Measurements from ENCODE around the gene SHC3. TPM values are rescaled to one million over a fixed set of nuclear protein-coding genes. Genes with fewer than 3 reads are reported as not detected.

The SHC3 gene
- total RNA-seq, 1 experiment from 2014 or later, result 0.03 TPM

GRCh38 chr9:89008055-89008743 is 170.4 kb downstream of the SHC3 start:
- no peak for DNase-seq (ENCODE audit: low read depth, low spot score)
- in situ Hi-C loops (cut with HindIII; ENCODE audit: low pct_unique_long_range_greater_than_20kb, low sequenced_read_pairs), result no loop called here

GRCh38 chr9:89006996-89007967 is 171.3 kb downstream of the SHC3 start:
- DNase-seq (ENCODE audit: low read depth, low spot score), result no peak
- in situ Hi-C loops (cut with HindIII; ENCODE audit: low pct_unique_long_range_greater_than_20kb, low sequenced_read_pairs), result no loop called here

DNA sequence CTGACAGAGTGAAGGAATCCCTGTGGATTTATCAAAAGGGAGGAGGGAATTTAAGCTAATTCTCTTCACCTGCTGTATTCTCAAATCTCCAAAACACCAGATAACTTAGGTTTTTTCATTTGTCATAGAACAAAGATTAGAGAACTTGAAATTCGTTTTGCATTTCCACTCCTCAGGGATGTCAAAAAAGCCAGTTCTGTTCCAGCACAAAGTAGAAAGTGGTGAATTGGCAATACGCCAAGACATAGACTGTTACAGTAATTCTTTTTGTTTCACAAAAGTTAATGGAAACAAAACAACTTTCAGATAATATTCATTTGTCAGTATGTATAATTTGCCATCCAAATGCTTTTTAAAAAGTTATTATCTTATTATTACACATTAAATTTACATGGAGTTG is 172.4 kb downstream of the SHC3 start:
- in situ Hi-C loops (cut with HindIII; ENCODE audit: low pct_unique_long_range_greater_than_20kb, low sequenced_read_pairs), result no loop called here
- DNase-seq (ENCODE audit: low read depth, low spot score), result no peak

DNA sequence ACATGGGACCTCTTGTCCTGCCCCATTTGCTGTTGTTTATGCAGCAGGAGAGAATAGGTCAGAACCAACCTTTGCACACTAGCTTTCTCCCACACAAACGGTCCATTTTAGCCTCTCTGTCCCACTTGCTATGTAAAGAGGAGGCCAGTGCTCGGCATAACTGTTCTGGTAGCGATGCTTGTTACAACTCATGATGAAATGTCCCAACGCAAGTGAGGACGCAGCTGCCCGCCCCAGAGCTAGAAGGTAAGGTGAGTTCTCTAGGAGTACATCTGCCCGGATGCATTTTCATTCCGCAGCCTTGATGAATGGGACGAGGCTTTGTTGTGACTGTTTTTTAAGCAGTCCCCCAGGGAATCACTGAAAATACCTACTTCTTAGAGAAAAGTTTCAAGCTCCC is 173.3 kb downstream of the SHC3 start:
- in situ Hi-C loops (cut with HindIII; ENCODE audit: low pct_unique_long_range_greater_than_20kb, low sequenced_read_pairs), result no loop called here
- no peak for DNase-seq (ENCODE audit: low read depth, low spot score)

DNA sequence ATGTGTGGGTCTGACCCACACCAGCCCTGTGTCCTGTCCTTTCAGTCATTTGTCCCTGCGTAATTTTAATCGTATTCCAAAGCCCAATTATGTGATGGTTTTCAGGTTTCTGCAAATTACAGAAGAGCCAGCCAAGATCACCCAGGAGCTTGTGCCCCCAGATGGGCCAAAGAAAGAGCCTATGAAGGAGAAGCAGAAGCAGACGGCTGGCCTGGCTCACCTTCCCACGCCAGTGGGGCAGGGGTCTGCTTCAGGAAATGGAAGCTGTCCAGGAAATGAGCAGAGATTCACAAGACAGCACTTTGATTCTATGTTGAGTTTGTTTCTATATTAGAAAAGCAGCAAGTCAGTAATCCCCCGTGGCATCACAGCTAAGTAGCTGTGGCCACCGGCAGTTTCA is 175.6 kb downstream of the SHC3 start:
- no peak for DNase-seq (ENCODE audit: low read depth, low spot score)
- in situ Hi-C loops (cut with HindIII; ENCODE audit: low pct_unique_long_range_greater_than_20kb, low sequenced_read_pairs), result no loop called here

DNA sequence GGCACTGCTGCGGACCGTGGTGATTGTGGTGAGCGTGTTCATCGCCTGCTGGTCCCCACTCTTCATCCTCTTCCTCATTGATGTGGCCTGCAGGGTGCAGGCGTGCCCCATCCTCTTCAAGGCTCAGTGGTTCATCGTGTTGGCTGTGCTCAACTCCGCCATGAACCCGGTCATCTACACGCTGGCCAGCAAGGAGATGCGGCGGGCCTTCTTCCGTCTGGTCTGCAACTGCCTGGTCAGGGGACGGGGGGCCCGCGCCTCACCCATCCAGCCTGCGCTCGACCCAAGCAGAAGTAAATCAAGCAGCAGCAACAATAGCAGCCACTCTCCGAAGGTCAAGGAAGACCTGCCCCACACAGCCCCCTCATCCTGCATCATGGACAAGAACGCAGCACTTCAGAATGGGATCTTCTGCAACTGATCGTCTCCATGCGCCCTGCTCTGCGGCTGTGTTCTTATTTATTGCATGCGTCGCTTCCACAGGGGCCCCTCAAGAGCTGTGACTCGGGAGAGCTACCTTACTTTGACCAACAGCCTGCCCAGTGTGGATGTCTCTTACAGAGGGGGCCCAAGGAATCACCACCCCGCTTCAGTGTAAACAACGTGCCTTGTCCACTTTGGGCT is 176.6 kb downstream of the SHC3 start:
- DNase-seq (ENCODE audit: low read depth, low spot score), result no peak
- in situ Hi-C loops (cut with HindIII; ENCODE audit: low pct_unique_long_range_greater_than_20kb, low sequenced_read_pairs), result no loop called here

- in situ Hi-C loops (cut with HindIII; ENCODE audit: low pct_unique_long_range_greater_than_20kb, low sequenced_read_pairs), result no loop called here
Measured at GRCh38 chr9:89000973-89001916, 177.4 kb downstream of the SHC3 start.

DNA sequence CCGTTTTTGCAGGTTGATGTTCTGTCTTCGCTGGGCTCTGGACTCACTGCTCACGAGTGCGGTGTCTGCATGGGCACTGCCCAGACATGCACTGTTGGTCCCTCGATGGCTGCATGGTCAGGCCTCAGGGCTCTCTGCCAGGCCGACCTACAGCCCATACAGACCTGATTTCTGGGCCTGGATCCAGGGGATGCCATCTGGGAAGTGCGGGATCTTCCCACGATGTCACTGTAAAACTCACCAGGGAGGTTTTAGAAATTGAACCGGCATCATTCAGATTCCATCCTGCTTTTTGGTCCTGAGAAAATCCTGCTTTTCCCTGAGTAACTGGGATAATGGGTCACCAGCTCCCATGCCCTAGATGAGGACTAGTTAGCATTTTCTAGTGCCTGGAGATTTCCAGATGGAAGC is 178.2 kb downstream of the SHC3 start:
- no peak for DNase-seq (ENCODE audit: low read depth, low spot score)
- in situ Hi-C loops (cut with HindIII; ENCODE audit: low pct_unique_long_range_greater_than_20kb, low sequenced_read_pairs), result no loop called here

More at GRCh38 chr9:89000973-89001916, 177.4 kb downstream of the SHC3 start:
- DNase-seq (ENCODE audit: low read depth, low spot score), result peak; percentile 84

DNA sequence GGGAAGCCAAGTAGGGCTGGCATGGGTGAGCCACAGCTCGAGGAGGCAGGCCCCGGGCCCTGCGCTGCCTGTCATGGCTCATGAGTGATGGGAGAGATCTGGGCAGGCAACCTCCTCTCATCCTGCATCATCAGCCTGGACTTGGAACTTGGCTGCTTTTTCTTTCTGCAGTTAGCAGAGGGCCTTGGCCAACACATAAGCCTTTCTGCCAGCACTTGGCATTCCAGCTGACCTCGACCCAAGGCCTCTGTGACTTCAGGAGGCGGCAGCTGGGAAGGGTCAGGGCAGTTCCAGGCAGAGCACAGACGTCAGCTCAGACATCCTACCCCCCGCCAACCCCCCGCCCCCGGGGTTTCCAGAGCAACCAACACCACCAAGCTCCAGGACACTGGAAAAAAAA is 179.7 kb downstream of the SHC3 start:
- in situ Hi-C loops (cut with HindIII; ENCODE audit: low pct_unique_long_range_greater_than_20kb, low sequenced_read_pairs), result no loop called here
- DNase-seq (ENCODE audit: low read depth, low spot score), result no peak

DNA sequence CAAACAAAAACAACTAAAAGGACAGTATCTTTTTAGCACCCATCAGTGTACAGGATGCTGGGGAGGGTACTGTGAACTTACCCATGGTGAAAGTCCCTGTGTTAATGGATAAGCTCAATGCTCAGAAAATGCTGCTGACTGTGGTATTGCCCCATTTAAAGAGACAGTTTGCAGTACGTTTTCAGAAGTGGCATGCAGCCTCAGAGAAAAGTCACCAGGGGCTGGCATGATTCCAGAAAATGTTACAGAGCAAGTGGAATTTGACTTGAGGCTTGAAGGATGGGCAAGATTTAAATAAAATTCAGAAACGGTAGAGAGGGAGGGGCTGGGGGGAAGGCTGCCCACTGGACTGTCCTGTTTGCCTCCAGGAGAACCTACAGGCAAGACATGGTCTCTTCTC is 180.1 kb downstream of the SHC3 start:
- in situ Hi-C loops (cut with HindIII; ENCODE audit: low pct_unique_long_range_greater_than_20kb, low sequenced_read_pairs), result no loop called here
- DNase-seq (ENCODE audit: low read depth, low spot score), result no peak

GRCh38 chr9:88997646-88998045 is 181.0 kb downstream of the SHC3 start:
- no peak for DNase-seq (ENCODE audit: low read depth, low spot score)
- in situ Hi-C loops (cut with HindIII; ENCODE audit: low pct_unique_long_range_greater_than_20kb, low sequenced_read_pairs), result no loop called here

GRCh38 chr9:88996921-88997235 is 181.7 kb downstream of the SHC3 start:
- in situ Hi-C loops (cut with HindIII; ENCODE audit: low pct_unique_long_range_greater_than_20kb, low sequenced_read_pairs), result no loop called here

GRCh38 chr9:88996046-88996920 is 182.3 kb downstream of the SHC3 start:
- in situ Hi-C loops (cut with HindIII; ENCODE audit: low pct_unique_long_range_greater_than_20kb, low sequenced_read_pairs), result no loop called here
- DNase-seq (ENCODE audit: low read depth, low spot score), result no peak

More at GRCh38 chr9:88996921-88997235, 181.7 kb downstream of the SHC3 start:
- no peak for DNase-seq (ENCODE audit: low read depth, low spot score)

GRCh38 chr9:88995627-88996026 is 183.0 kb downstream of the SHC3 start:
- in situ Hi-C loops (cut with HindIII; ENCODE audit: low pct_unique_long_range_greater_than_20kb, low sequenced_read_pairs), result no loop called here
- DNase-seq (ENCODE audit: low read depth, low spot score), result no peak

GRCh38 chr9:88995200-88995577 is 183.4 kb downstream of the SHC3 start:
- in situ Hi-C loops (cut with HindIII; ENCODE audit: low pct_unique_long_range_greater_than_20kb, low sequenced_read_pairs), result no loop called here
- DNase-seq (ENCODE audit: low read depth, low spot score), result no peak

DNA sequence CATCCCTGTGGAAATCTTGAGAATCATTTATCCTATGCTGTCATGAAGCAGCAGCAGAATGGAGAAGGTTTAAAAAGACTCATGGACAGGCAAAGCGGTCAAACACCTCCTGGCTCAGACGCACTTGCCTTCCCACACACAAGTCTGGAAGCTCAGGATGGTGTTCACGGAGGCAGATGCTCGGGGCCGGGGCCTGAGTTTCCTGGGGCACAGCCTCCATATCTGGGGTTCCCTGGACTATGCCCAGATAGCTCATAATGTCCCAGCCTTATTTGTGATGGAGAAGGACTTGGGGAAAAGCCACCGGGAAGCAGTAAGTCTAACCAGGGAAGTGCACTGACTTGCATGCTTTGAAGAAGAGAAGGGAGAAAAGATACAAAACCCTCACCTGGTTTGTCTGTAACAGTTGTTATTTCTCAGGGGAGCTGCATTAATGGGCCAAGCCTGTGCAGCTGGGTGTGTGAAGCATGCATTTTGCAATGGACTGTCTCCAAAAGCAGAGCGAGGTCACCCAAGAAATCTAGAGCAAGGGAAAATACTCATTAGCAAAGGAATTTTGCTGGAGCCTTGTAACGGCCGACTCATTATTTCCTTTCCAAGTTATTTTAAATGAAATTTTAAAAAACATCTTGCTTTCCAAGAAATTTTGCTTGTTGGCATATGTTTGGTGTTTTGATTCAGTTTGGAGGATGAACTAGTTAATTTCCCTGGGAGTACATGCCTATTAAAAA is 184.0 kb downstream of the SHC3 start:
- no peak for DNase-seq (ENCODE audit: low read depth, low spot score)
- in situ Hi-C loops (cut with HindIII; ENCODE audit: low pct_unique_long_range_greater_than_20kb, low sequenced_read_pairs), result no loop called here

Data from SK-MEL-5 (cell line).